Rectal smooth muscle tissue (tissue), 1 donor: ENCODE measurements around the gene SIPA1L3.

ENCODE experiments used
- H3K27ac ChIP-seq: one replicate; pipeline ENCODE4 v1.7.0; 2013; ENCODE audit warnings: low read depth, low read length, inconsistent platforms
- H3K27me3 ChIP-seq: one replicate; pipeline ENCODE4 v1.7.0; 2013; ENCODE audit warnings: low read length; ENCODE audit not compliant: control insufficient read depth, insufficient read depth
- H3K36me3 ChIP-seq: one replicate; pipeline ENCODE4 v1.7.0; 2013; ENCODE audit warnings: low read length; ENCODE audit not compliant: control insufficient read depth, insufficient read depth
- H3K4me1 ChIP-seq: one replicate; pipeline ENCODE4 v1.7.0; 2013; ENCODE audit warnings: low read length; ENCODE audit not compliant: control insufficient read depth, insufficient read depth
- H3K4me3 ChIP-seq: one replicate; pipeline ENCODE4 v1.7.0; 2013; ENCODE audit warnings: low read length
- H3K9ac ChIP-seq: one replicate; pipeline ENCODE4 v1.7.0; 2013; ENCODE audit warnings: low read length

The SIPA1L3 gene

GRCh38 chr19:37975596-37976515 is 68.8 kb downstream of the SIPA1L3 start:
- Histone ChIP-seq H3K9ac (no peak overlapping the region), H3K27me3 (no peaks in the 10 kb centered on the region), H3K4me3 (no peak overlapping the region), H3K4me1 (no peaks in the 10 kb centered on the region), H3K27ac (no peak overlapping the region), H3K36me3 (no peaks in the 10 kb centered on the region)

- no peaks in the 10 kb centered on the region for H3K27me3 ChIP-seq
- no peak overlapping the region for H3K4me3 ChIP-seq
- no peaks in the 10 kb centered on the region for H3K4me1 ChIP-seq
- H3K9ac ChIP-seq, result no peak overlapping the region
- H3K36me3 ChIP-seq, result no peaks in the 10 kb centered on the region
- H3K27ac ChIP-seq, result no peak overlapping the region
Measured at GRCh38 chr19:37977391-37977790, 70.4 kb downstream of the SIPA1L3 start.

DNA sequence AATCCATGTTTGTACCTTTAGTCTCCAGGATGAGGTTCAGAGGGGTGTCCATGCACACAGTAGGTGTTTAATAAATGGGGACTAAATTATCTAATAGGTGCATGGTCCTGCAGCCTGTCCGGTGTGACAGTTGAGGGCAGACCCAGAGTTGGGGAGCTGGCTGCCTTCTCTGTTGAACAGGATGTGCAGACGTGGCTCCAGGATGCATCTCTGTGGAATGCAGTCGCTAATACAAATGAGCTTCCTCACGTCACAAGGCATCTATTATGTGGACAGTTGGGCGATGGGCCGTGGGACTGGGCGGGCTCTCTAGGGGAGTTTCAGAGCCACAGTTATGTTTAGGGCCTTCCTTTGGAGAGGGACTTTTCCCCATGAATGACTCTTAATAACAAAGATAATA is 71.0 kb downstream of the SIPA1L3 start:
- H3K36me3 ChIP-seq, result no peaks in the 10 kb centered on the region
- no peak overlapping the region for H3K27ac ChIP-seq
- H3K9ac ChIP-seq, result no peak overlapping the region
- H3K4me3 ChIP-seq, result no peak overlapping the region
- no peaks in the 10 kb centered on the region for H3K27me3 ChIP-seq
- H3K4me1 ChIP-seq, result no peaks in the 10 kb centered on the region

GRCh38 chr19:37979547-37980082 is 72.6 kb downstream of the SIPA1L3 start:
- no peaks in the 10 kb centered on the region for H3K36me3 ChIP-seq
- no peaks in the 10 kb centered on the region for H3K27me3 ChIP-seq
- H3K4me1 ChIP-seq, result no peaks in the 10 kb centered on the region
- no peak overlapping the region for H3K9ac ChIP-seq
- H3K27ac ChIP-seq, result no peak overlapping the region
- H3K4me3 ChIP-seq, result no peak overlapping the region

GRCh38 chr19:37980419-37981170 is 73.6 kb downstream of the SIPA1L3 start:
- H3K4me3 ChIP-seq, result no peak overlapping the region
- no peak overlapping the region for H3K27ac ChIP-seq
- H3K4me1 ChIP-seq, result no peaks in the 10 kb centered on the region
- H3K27me3 ChIP-seq, result no peaks in the 10 kb centered on the region
- H3K9ac ChIP-seq, result no peak overlapping the region
- no peaks in the 10 kb centered on the region for H3K36me3 ChIP-seq

GRCh38 chr19:37981785-37982475 is 74.9 kb downstream of the SIPA1L3 start:
- H3K27me3 ChIP-seq, result no peaks in the 10 kb centered on the region
- H3K9ac ChIP-seq, result no peak overlapping the region
- no peak overlapping the region for H3K4me3 ChIP-seq
- no peak overlapping the region for H3K27ac ChIP-seq
- H3K4me1 ChIP-seq, result no peaks in the 10 kb centered on the region
- no peaks in the 10 kb centered on the region for H3K36me3 ChIP-seq

DNA sequence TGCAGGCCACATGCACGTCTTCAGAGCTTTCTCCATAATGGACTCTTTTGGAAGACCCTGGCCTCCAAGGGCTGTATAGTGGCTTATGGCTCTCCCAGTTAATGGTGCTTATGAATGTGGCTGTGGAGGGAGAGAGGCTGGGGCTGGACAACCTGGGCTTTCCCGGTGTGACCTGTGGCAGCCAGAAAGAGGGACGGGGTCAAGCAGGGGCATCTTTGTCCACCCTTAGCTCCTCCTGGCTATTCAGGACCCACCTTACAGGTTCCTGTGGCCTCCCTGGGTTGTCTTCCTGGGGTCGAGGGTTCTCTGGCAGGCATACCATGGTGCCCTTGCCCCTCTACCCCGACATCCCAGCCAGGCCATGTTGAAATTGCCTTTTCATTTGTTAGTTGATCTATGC is 75.6 kb downstream of the SIPA1L3 start:
- no peaks in the 10 kb centered on the region for H3K36me3 ChIP-seq

DNA sequence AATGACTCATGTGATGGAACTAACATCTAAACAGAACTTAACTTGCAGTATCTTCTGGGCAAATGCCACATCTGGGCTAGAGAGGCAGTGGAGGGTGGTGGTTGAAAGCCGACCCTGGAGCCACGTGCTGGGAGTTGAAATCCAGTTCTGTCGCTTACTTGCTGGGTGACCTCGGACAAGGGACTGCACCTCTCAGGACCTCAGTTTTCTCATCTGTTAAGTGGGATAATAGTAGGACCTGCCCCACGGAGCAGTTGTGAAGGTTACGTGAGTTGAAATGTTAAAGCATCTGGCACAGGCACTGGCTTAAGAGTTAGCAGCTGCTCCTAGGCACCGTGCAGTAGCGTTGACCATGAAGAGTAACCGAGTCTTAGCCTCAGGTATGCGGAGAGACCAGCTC is 76.1 kb downstream of the SIPA1L3 start:
- H3K4me1 ChIP-seq, result no peaks in the 10 kb centered on the region
- H3K27ac ChIP-seq, result no peak overlapping the region
- no peak overlapping the region for H3K4me3 ChIP-seq
- H3K27me3 ChIP-seq, result no peaks in the 10 kb centered on the region
- H3K9ac ChIP-seq, result no peak overlapping the region
- no peaks in the 10 kb centered on the region for H3K36me3 ChIP-seq

More for the DNA sequence above, 75.6 kb downstream of the SIPA1L3 start:
- Histone ChIP-seq H3K4me3 (no peak overlapping the region), H3K9ac (no peak overlapping the region), H3K27ac (no peak overlapping the region), H3K27me3 (no peaks in the 10 kb centered on the region), H3K4me1 (no peaks in the 10 kb centered on the region)

GRCh38 chr19:37983916-37984315 is 76.9 kb downstream of the SIPA1L3 start:
- H3K27ac ChIP-seq, result no peak overlapping the region

GRCh38 chr19:37986048-37986750 is 79.2 kb downstream of the SIPA1L3 start:
- Histone ChIP-seq H3K27me3 (no peaks in the 10 kb centered on the region), H3K36me3 (no peaks in the 10 kb centered on the region), H3K27ac (no peak overlapping the region), H3K4me3 (no peak overlapping the region), H3K9ac (no peak overlapping the region), H3K4me1 (no peaks in the 10 kb centered on the region)

More at GRCh38 chr19:37983916-37984315, 76.9 kb downstream of the SIPA1L3 start:
- no peaks in the 10 kb centered on the region for H3K4me1 ChIP-seq
- no peak overlapping the region for H3K4me3 ChIP-seq
- no peaks in the 10 kb centered on the region for H3K36me3 ChIP-seq
- no peaks in the 10 kb centered on the region for H3K27me3 ChIP-seq
- H3K9ac ChIP-seq, result no peak overlapping the region

DNA sequence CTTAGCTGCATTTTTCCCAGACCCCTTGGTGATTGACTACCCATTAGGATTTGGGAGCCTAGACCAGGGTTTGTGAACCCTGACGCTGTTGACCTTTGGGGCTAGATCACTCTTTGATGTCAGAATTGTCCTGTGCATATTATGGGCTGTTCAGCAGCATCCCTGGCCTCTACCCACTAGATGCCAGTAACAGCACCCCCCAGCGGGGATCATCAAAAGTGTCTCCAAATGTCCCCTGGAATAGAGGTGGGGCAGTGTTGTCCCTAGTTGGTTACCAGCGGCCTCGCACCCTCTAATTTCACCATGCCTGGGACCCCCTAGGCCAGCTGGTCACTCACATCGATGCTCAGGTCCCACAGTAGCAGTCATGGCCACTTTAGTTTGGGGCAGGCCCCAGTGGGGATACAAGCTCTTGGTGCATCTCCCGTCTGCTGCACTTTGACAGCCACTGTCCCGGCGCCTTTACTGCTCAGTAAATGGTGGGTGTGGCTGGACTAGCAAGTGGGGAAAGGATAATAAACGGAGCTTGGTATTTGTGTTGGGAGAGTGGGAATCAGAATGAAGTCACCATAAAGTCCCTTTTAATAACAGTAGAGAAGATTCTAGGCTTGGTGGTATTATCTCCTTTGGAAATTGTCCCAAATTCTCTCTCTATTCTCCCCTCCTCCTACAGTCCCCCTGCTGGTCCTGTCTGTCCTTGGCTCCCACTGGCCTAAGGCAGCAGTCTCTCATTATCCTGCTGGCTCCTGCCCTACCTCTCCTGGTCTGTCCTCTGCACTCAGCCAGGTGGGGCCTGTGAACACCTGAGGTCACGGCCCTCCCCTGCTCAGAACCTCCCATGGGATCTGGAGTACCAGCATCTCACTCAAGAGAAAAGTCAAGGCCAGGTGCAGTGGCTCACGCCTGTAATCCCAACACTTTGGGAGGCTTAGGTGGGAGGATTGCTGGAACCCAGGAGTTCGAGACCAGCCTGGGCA is 80.6 kb downstream of the SIPA1L3 start:
- Histone ChIP-seq H3K4me1 (no peaks in the 10 kb centered on the region), H3K36me3 (no peaks in the 10 kb centered on the region), H3K4me3 (no peak overlapping the region), H3K27ac (no peak overlapping the region), H3K9ac (no peak overlapping the region), H3K27me3 (no peaks in the 10 kb centered on the region)
